ENCODE measurements around the gene MRGPRE.

Gene MRGPRE

GRCh38 chr11:3199537-3200295, 32.5 kb downstream of the MRGPRE start:
- no peaks in the 10 kb centered on the region for H3K9me3 ChIP-seq (ENCODE audit: control insufficient read depth, low read length)
- no peaks in the 10 kb centered on the region for H3K36me3 ChIP-seq (ENCODE audit: control insufficient read depth, insufficient read depth, low read length, severe bottlenecking)
- no peak overlapping the region for H3K4me3 ChIP-seq (ENCODE audit: low read length)
- DNase-seq (ENCODE audit: low read depth) = no peak
- H3K9ac ChIP-seq (ENCODE audit: low read length) = no peak overlapping the region
- H3K4me1 ChIP-seq (ENCODE audit: control insufficient read depth, insufficient read depth, low read length) = no peaks in the 10 kb centered on the region
- H3K27me3 ChIP-seq (replicated peaks; ENCODE audit: control insufficient read depth, insufficient read depth, low read length) = peaks cover 62% of the 10 kb centered on the region

GRCh38 chr11:3198815-3199214, 33.4 kb downstream of the MRGPRE start:
- Histone ChIP-seq H3K4me1 (ENCODE audit: control insufficient read depth, insufficient read depth, low read length) (no peaks in the 10 kb centered on the region), H3K27me3 (replicated peaks; ENCODE audit: control insufficient read depth, insufficient read depth, low read length) (peaks cover 56% of the 10 kb centered on the region), H3K9me3 (ENCODE audit: control insufficient read depth, low read length) (no peaks in the 10 kb centered on the region), H3K4me3 (ENCODE audit: low read length) (no peak overlapping the region), H3K36me3 (ENCODE audit: control insufficient read depth, insufficient read depth, low read length, severe bottlenecking) (no peaks in the 10 kb centered on the region), H3K9ac (ENCODE audit: low read length) (no peak overlapping the region)
- no peak for DNase-seq (ENCODE audit: low read depth)

- DNase-seq (ENCODE audit: low read depth) = no peak
- Histone ChIP-seq H3K27me3 (replicated peaks; ENCODE audit: control insufficient read depth, insufficient read depth, low read length) (peaks cover 60% of the 10 kb centered on the region), H3K9me3 (ENCODE audit: control insufficient read depth, low read length) (no peaks in the 10 kb centered on the region), H3K36me3 (ENCODE audit: control insufficient read depth, insufficient read depth, low read length, severe bottlenecking) (no peaks in the 10 kb centered on the region), H3K4me3 (ENCODE audit: low read length) (no peak overlapping the region), H3K4me1 (ENCODE audit: control insufficient read depth, insufficient read depth, low read length) (no peaks in the 10 kb centered on the region), H3K9ac (ENCODE audit: low read length) (no peak overlapping the region)
Observed at GRCh38 chr11:3197878-3198528, 34.2 kb downstream of the MRGPRE start.

GRCh38 chr11:3197044-3197695, 35.0 kb downstream of the MRGPRE start:
- peaks cover 58% of the 10 kb centered on the region for H3K27me3 ChIP-seq (replicated peaks; ENCODE audit: control insufficient read depth, insufficient read depth, low read length)
- H3K9ac ChIP-seq (ENCODE audit: low read length) = no peak overlapping the region
- H3K36me3 ChIP-seq (ENCODE audit: control insufficient read depth, insufficient read depth, low read length, severe bottlenecking) = no peaks in the 10 kb centered on the region
- H3K4me1 ChIP-seq (ENCODE audit: control insufficient read depth, insufficient read depth, low read length) = no peaks in the 10 kb centered on the region
- H3K4me3 ChIP-seq (ENCODE audit: low read length) = no peak overlapping the region
- H3K9me3 ChIP-seq (ENCODE audit: control insufficient read depth, low read length) = no peaks in the 10 kb centered on the region
- DNase-seq (ENCODE audit: low read depth) = no peak

GRCh38 chr11:3196161-3197043, 35.8 kb downstream of the MRGPRE start:
- H3K9me3 ChIP-seq (ENCODE audit: control insufficient read depth, low read length) = no peaks in the 10 kb centered on the region
- H3K27me3 ChIP-seq (replicated peaks; ENCODE audit: control insufficient read depth, insufficient read depth, low read length) = peaks cover 57% of the 10 kb centered on the region
- no peaks in the 10 kb centered on the region for H3K36me3 ChIP-seq (ENCODE audit: control insufficient read depth, insufficient read depth, low read length, severe bottlenecking)
- no peak overlapping the region for H3K4me3 ChIP-seq (ENCODE audit: low read length)
- H3K9ac ChIP-seq (ENCODE audit: low read length) = no peak overlapping the region
- no peak for DNase-seq (ENCODE audit: low read depth)
- H3K4me1 ChIP-seq (ENCODE audit: control insufficient read depth, insufficient read depth, low read length) = no peaks in the 10 kb centered on the region

GRCh38 chr11:3195251-3196160, 36.7 kb downstream of the MRGPRE start:
- no peak overlapping the region for H3K4me3 ChIP-seq (ENCODE audit: low read length)
- DNase-seq (ENCODE audit: low read depth) = peak; percentile 11

GRCh38 chr11:3194016-3194816, 38.0 kb downstream of the MRGPRE start:
- Histone ChIP-seq H3K9me3 (ENCODE audit: control insufficient read depth, low read length) (peaks cover 3% of the 10 kb centered on the region), H3K36me3 (ENCODE audit: control insufficient read depth, insufficient read depth, low read length, severe bottlenecking) (no peaks in the 10 kb centered on the region), H3K27me3 (replicated peaks; ENCODE audit: control insufficient read depth, insufficient read depth, low read length) (peaks cover 65% of the 10 kb centered on the region), H3K4me1 (ENCODE audit: control insufficient read depth, insufficient read depth, low read length) (no peaks in the 10 kb centered on the region), H3K4me3 (ENCODE audit: low read length) (no peak overlapping the region), H3K9ac (ENCODE audit: low read length) (no peak overlapping the region)
- DNase-seq (ENCODE audit: low read depth) = no peak

More at GRCh38 chr11:3195251-3196160, 36.7 kb downstream of the MRGPRE start:
- H3K4me1 ChIP-seq (ENCODE audit: control insufficient read depth, insufficient read depth, low read length) = no peaks in the 10 kb centered on the region
- no peaks in the 10 kb centered on the region for H3K36me3 ChIP-seq (ENCODE audit: control insufficient read depth, insufficient read depth, low read length, severe bottlenecking)
- no peak overlapping the region for H3K9ac ChIP-seq (ENCODE audit: low read length)
- H3K27me3 ChIP-seq (replicated peaks; ENCODE audit: control insufficient read depth, insufficient read depth, low read length) = peaks cover 57% of the 10 kb centered on the region
- H3K9me3 ChIP-seq (ENCODE audit: control insufficient read depth, low read length) = no peaks in the 10 kb centered on the region

- no peak overlapping the region for H3K9ac ChIP-seq (ENCODE audit: low read length)
- DNase-seq (ENCODE audit: low read depth) = no peak
- H3K4me1 ChIP-seq (ENCODE audit: control insufficient read depth, insufficient read depth, low read length) = no peaks in the 10 kb centered on the region
- no peaks in the 10 kb centered on the region for H3K36me3 ChIP-seq (ENCODE audit: control insufficient read depth, insufficient read depth, low read length, severe bottlenecking)
- peaks cover 3% of the 10 kb centered on the region for H3K9me3 ChIP-seq (ENCODE audit: control insufficient read depth, low read length)
- H3K4me3 ChIP-seq (ENCODE audit: low read length) = no peak overlapping the region
- H3K27me3 ChIP-seq (replicated peaks; ENCODE audit: control insufficient read depth, insufficient read depth, low read length) = peaks cover 58% of the 10 kb centered on the region
Observed at GRCh38 chr11:3193373-3194015, 38.7 kb downstream of the MRGPRE start.

GRCh38 chr11:3192511-3193372, 39.5 kb downstream of the MRGPRE start:
- Histone ChIP-seq H3K27me3 (replicated peaks; ENCODE audit: control insufficient read depth, insufficient read depth, low read length) (peaks cover 54% of the 10 kb centered on the region), H3K4me3 (ENCODE audit: low read length) (no peak overlapping the region), H3K36me3 (ENCODE audit: control insufficient read depth, insufficient read depth, low read length, severe bottlenecking) (no peaks in the 10 kb centered on the region), H3K9me3 (ENCODE audit: control insufficient read depth, low read length) (peaks cover 3% of the 10 kb centered on the region), H3K4me1 (ENCODE audit: control insufficient read depth, insufficient read depth, low read length) (no peaks in the 10 kb centered on the region), H3K9ac (ENCODE audit: low read length) (no peak overlapping the region)
- no peak for DNase-seq (ENCODE audit: low read depth)
